ENCODE measurements around the gene SPIC.

DNA sequence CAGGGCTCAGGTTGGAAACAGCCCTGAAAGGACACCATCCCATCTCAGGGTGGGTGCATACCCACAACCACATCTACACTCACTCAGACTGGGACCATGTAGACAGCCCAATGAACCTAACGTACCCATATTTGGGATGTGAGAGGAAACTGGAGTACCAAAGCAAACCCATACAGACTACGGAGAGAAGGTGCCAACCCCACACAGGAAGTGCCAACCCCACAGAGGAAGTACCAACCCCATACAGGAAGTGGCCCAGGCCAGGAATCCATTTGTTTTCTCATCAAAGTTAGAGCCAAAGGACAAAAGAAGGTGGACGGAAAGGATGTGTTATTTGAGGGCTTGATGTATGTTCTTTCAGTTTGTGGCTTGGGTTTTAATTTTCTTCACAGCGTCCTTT is 19.5 kb upstream of the SPIC start:
- TF ChIP-seq, protein P1, sequence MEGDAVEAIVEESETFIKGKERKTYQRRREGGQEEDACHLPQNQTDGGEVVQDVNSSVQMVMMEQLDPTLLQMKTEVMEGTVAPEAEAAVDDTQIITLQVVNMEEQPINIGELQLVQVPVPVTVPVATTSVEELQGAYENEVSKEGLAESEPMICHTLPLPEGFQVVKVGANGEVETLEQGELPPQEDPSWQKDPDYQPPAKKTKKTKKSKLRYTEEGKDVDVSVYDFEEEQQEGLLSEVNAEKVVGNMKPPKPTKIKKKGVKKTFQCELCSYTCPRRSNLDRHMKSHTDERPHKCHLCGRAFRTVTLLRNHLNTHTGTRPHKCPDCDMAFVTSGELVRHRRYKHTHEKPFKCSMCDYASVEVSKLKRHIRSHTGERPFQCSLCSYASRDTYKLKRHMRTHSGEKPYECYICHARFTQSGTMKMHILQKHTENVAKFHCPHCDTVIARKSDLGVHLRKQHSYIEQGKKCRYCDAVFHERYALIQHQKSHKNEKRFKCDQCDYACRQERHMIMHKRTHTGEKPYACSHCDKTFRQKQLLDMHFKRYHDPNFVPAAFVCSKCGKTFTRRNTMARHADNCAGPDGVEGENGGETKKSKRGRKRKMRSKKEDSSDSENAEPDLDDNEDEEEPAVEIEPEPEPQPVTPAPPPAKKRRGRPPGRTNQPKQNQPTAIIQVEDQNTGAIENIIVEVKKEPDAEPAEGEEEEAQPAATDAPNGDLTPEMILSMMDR (IDR thresholded peaks at IDR 0.05; ENCODE audit: extremely low read depth in 1 of 2, insufficient read depth in 1 of 2, low read depth in 1 of 2, low read length in 2 of 2) = no peak
- TF ChIP-seq POLR2AphosphoS5 (IDR thresholded peaks at IDR 0.05; ENCODE audit: insufficient read depth, low read depth, low read length) (no peak), JUN (IDR thresholded peaks at IDR 0.05; ENCODE audit: borderline replicate concordance, insufficient read depth, insufficient read length, low read depth) (no peak), POLR2A (IDR thresholded peaks at IDR 0.05; ENCODE audit: low read depth, low read length) (no peak)

All from endothelial cell of umbilical vein (primary cell).